Measurements from ENCODE around the gene CD5L.

DNA sequence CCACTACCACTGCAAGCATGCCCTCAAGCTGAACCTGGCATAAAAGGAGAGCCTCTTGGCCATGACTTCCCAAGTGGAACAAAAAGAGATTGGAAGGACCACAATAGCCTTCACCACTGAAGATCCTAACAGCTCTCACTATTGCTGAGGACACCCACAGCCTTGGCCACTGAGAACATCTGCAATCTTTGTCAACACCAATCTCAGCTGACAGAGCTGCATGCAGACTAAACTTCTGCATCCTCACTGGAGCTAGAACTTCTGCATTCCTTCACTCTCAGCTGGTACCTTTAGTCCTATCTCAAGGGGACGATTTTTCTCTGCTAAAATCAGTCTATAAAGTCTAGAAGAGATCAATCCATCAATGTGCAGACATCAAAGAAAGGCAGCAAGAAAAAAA is 56.4 kb downstream of the CD5L start:
- TF ChIP-seq EZH2 (IDR thresholded peaks at IDR 0.05) = no peak
- no peak for TF ChIP-seq POLR2AphosphoS5 (IDR thresholded peaks at IDR 0.05; ENCODE audit: borderline replicate concordance, low read depth, low read length)
- TF ChIP-seq FOXP2 (optimal IDR thresholded peaks at IDR 0.05; ENCODE audit: control extremely low read depth, extremely low read length, insufficient read depth) = no peak

Measured in SK-N-MC (cell line).